GM21528 (cell line): ENCODE data around the gene SESN3.
"Not testable (repeated sequence)": the region's sequence is repeated elsewhere in the genome, so short reads cannot be mapped to it uniquely, and the experiment has no call there.

ENCODE experiments used
- ATAC-seq: cut with Tn5 transposase; IDR thresholded peaks from one replicate; pipeline ENCODE4 v1.9.1; 2021; ENCODE audit warnings: mild to moderate bottlenecking, moderate library complexity; ENCODE audit not compliant: unreplicated experiment, low FRiP score

The SESN3 gene

GRCh38 chr11:95227060-95227459, 3.9 kb downstream of the SESN3 start:
- not testable (repeated sequence) for ATAC-seq

DNA sequence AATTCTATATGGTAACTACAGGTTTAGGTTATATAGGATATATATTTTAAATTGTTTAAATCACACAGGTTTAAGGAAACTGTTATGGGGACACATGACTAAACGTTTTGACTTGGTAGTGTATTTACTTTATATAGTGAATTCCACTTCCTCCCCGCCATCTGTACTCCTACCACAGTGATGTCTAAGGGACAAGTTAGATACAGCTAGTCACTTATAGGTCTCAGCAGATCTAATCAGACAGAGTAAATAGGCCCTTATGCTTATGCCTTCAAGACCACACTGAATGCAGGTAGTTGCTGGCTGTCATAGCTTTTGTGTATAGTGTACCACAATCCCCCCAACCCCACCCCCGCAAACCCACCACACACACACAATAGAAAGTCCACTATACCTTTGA, 8.2 kb downstream of the SESN3 start:
- no peak for ATAC-seq

- ATAC-seq = no peak
Measured at GRCh38 chr11:95219599-95219998, 11.4 kb downstream of the SESN3 start.

DNA sequence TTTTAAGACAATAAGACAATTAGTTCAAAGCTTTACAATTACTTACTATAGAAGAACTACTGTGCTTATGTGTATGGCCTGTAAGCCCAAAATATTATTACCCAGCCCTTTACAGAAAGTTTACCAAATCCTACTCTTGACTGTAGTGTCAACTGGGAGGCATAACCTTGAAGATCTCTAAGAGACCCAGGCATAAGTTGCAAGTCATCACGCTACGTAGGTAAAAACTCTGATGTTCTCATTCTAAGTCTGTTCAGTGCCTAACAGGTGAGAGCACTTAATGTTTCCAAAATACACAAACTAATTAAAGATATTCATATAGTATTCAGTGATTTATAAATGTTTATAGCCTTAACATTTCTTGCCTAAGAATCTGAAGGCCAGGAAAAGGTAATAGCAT, 12.9 kb downstream of the SESN3 start:
- no peak for ATAC-seq

DNA sequence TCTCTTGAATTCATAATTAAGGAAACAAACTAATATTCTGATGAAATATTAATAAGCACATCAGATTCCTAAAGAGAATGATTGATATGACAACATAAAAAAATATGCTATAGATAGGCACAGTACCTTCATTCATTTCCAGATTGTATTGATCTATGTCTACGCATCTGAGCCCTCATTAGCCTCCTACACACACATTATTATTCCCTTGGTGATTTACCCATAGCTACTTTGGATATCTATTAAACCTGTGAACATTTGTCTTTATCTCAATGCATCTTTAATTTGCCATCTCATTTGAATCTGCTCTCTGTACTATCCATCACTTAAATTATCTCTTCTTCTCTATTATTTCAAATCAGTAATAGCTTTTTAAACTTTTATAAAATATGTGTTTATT, 18.4 kb downstream of the SESN3 start:
- no peak for ATAC-seq

- ATAC-seq = not testable (repeated sequence)
Measured at GRCh38 chr11:95209535-95209934, 21.5 kb downstream of the SESN3 start.

DNA sequence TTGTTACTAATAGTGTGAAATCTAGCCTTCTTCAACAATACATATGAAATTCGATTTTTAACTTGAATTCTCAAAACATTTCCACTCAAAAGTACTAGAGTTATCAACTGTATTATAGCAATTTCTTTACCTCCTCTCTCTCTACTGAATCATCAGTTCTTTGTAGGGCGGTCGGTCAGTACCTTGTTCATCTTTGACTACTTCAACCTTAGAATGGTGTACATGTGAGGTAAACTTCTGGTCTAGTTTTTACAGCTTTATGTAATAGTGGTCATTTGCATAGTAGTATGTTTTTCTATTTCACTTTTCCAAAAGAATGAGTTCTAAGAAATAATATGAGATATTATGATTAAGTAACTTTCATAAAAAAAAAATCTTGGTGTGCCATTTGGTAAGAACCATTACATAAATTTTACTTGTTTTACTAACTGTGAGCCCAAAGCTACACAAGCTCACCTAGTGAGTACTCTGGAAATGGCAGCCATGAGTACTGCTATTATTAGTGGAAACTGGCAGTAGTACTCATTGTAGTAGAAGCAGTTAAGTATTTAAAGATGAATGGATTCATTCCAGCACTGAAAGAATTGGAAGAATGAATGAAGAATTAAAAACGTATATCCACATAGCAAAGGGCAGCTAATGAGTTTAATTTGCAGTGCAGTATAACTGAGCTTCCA, 30.1 kb downstream of the SESN3 start:
- no peak for ATAC-seq

GRCh38 chr11:95195831-95196230, 35.2 kb downstream of the SESN3 start:
- ATAC-seq = no peak

GRCh38 chr11:95193541-95193940, 37.5 kb downstream of the SESN3 start:
- no peak for ATAC-seq

DNA sequence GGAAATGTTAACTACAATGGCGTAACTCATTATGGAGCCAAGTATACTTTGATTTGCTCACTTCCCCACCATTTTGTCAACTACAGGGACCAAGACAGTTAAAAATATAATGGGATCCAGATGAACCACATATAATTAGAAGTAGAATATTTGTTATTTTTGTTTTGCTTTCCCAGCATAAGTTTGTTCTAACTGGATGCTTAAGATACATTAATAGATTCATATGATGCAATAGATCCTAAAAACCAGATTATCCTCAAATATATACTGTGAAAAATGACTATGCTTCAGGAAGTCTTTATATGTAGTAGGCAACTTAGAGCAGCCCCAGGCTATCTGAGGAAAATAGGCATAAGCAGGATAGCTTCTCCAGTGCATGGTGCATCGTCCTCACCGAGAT, 38.3 kb downstream of the SESN3 start:
- ATAC-seq = no peak

DNA sequence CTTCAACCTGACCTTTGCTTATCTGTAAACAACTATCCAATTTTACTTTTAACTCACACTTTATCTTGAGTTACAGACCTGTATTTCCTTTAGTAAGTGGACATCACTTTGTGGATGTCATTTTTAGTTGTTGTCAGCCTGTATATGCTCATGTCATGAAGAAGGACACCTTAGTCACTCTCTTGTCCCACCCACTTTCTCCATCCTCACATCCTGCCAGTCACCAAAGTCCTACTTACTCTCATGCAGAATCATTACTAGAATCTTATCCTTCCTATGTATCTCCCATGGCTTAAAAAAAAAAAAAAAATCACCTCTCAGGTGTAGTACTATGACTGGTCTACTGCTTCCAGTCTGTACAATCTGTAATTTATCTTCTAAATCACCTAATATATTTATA, 43.3 kb downstream of the SESN3 start:
- no peak for ATAC-seq

DNA sequence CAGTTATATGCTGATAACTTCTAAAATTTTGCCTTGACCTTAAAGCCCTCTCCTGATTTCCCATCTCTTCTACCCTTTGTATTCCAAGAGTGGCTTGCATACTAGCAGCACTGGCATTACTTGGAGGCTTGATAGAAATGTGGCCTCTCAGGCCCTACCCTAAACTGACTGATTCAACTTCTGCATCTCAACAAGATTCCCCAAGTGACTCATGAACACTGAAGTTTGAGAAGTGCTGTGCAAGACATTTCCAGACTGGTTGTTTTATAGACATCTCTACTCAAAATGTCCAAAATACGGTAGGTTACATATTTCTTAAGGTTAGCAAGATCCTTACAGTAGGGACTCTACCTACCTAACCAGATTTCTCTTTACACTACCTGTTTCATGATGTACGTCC, 48.6 kb downstream of the SESN3 start:
- ATAC-seq = no peak

DNA sequence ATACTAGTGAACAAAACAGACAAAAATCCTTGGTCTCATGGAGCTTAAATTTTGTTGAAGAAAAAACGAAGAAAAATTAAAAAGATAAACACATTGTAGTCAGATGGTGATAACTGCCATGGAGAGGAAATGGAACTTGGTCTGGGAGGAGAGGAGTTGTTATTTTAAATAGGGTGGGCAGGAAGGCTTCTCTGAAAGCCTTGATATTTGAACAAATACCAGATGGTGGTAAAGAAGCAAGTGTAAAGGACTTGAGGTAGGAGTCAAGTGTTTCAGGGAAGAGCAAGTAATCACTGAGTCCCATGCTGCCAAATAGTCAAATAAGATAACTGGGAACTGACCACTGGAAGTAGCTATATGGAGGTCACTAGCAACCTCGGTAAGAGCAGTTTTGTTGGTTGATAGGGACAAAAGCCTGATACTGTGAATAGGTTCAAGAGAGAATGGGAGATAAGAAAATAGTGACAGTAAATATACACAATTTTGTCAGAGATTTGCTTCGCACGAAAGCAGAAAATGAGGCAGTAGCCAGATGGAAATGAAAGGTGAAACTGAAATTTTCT, 55.1 kb downstream of the SESN3 start:
- ATAC-seq = no peak

DNA sequence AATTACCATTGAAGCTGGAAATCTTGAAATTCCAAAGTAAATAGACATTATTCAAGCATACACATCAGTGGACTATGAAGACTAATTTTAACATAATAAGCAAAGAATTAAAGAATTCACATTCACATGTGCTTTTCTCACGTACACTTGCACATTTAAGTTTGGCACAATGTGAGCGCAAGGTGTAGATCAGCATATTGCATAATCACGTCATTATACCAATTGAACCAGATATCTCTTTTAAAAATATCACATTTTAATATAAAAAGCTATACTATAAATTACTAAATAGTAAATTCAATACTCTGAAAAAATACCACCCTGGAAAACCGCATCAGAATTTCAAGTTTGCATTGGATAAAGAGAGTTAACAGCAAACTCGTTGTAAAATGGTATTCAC, 60.7 kb downstream of the SESN3 start:
- ATAC-seq = no peak

DNA sequence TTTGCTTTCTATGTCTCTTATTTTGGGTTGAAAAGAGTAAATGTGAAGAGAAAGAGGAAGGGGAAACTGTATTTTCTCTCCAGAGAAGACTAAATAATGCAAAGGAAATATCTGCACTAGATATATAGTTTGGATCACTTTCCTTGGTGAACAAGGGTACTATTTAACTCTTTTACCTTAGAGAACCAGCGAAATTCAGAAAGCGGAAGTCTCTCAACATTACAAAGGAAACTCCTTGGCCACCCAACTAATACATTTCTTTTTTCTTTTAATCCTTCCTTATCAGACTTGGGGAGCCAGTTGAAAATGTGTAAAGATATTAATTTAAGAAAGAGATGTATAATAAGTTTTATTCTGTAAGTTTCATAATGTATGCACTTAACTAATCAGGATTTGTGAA, 64.2 kb downstream of the SESN3 start:
- no peak for ATAC-seq

DNA sequence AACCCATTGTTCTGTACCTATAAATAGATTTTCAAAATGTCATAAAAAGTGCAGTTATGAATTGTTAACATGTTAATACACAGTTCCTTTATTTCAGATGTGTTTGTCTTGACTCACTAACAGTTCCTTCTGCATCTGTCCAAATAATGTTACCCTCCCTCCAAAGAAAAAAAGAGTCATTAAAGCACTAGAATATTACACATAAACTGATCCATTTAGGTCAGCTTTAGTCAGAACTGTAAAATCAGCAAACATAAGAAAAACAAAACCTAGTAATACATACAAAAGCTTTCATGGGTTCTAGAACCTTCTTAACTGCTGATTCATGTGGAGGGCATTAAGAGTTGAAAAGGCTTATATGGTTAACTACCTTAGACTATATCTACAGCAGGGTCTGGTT, 65.4 kb downstream of the SESN3 start:
- ATAC-seq = no peak

DNA sequence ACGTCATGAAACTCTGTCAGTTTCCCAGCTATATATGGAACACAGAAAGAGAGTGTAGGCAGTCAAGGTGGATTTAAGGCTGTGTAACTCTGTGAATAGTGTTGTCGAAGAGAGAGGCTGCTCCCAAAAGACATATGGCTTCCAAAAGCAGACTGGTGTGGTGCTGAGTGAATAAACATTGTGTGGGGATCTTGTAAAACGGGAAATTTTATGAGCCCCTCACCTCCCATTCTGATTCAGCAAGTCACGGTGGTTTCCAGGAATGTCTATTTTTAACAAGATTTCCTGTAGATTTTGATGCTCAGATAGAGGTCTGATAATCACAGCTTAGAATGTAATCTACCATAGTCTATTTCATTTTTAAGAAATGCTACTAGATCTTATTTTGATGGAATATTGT, 67.9 kb downstream of the SESN3 start:
- no peak for ATAC-seq

DNA sequence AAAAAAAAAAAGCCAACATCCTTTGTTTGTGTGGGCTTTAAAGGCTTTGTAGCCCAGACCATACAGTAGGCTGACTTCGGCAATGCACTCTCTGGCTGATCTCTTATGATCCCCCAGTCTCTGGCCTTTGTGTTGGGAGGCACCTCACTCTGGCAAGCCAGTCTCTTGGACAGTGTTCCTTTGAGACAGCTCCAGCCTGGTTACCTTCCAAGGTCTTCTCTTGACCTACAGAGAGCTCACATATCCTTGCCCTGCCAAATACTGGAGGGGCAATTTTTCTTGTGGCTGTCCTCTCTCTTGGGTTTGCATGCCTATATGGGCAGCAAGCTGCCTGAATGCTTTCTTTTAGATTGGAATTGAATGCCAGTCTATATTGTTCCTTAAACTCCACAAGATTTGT, 69.8 kb downstream of the SESN3 start:
- ATAC-seq = no peak

GRCh38 chr11:95157824-95158223, 73.2 kb downstream of the SESN3 start:
- no peak for ATAC-seq

DNA sequence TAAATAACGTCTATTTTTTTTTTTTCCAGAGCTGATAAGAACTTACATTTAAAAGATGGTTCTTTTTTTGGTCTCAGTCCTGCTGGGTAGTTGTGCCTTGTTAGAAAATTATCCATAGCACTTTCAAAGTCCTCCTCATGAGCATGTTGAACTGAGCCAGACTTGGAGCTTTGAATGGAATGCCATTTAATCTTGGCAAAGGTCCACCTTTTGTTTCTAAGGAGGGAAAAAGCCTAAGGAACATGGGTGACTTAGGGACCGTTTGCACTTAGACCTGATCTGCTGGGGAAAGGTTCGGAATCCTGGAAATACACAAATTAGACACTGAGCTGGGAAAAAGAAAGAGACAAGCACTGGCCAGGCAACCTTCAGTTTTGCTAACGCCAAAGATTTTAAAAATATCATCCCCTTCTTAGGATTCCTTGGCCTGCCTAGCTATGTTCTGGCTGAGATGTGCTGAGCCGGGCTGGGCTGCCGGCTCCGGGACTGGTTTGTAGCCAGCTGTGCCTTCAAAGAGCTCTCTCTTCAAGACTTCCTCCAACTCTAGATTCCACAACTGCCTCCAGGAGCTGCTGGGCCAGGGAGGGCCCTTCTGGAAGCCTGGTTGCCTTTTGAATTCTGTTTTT, 74.0 kb downstream of the SESN3 start:
- ATAC-seq = no peak

- no peak for ATAC-seq
Measured at GRCh38 chr11:95156133-95156721, 74.8 kb downstream of the SESN3 start.

- no peak for ATAC-seq
Measured at GRCh38 chr11:95155385-95155784, 75.6 kb downstream of the SESN3 start.
